IPS-18c (cell line): ENCODE results near the gene GZMB.

Experiments used
- H3K4me3 ChIP-seq: 2 replicates; pipeline ENCODE4 v1.7.0; 2013; ENCODE audit warnings: low read depth, mild to moderate bottlenecking, low read length, moderate library complexity; ENCODE audit not compliant: insufficient read depth
- H3K9me3 ChIP-seq: one replicate; pipeline ENCODE4 v1.6.1; 2013; ENCODE audit warnings: mild to moderate bottlenecking, low read length, moderate library complexity; ENCODE audit not compliant: control insufficient read depth, insufficient read depth

Gene GZMB

GRCh38 chr14:24639270-24639669, 5.3 kb upstream of the GZMB start:
- Histone ChIP-seq H3K9me3 (no peaks in the 10 kb centered on the region), H3K4me3 (no peak overlapping the region)

GRCh38 chr14:24633353-24633752, 637 bp downstream of the GZMB start:
- Histone ChIP-seq H3K4me3 (no peak overlapping the region), H3K9me3 (no peaks in the 10 kb centered on the region)

GRCh38 chr14:24632761-24633160, 1.2 kb downstream of the GZMB start:
- no peak overlapping the region for H3K4me3 ChIP-seq
- H3K9me3 ChIP-seq = no peaks in the 10 kb centered on the region

- Histone ChIP-seq H3K4me3 (no peak overlapping the region), H3K9me3 (no peaks in the 10 kb centered on the region)
Measured at GRCh38 chr14:24632336-24632735, 1.7 kb downstream of the GZMB start.

- H3K4me3 ChIP-seq = no peak overlapping the region
- no peaks in the 10 kb centered on the region for H3K9me3 ChIP-seq
Measured at GRCh38 chr14:24631749-24632335, 2.1 kb downstream of the GZMB start.

GRCh38 chr14:24630872-24631477, 3.0 kb downstream of the GZMB start:
- Histone ChIP-seq H3K9me3 (no peaks in the 10 kb centered on the region), H3K4me3 (no peak overlapping the region)

- H3K9me3 ChIP-seq = no peaks in the 10 kb centered on the region
- H3K4me3 ChIP-seq = no peak overlapping the region
Measured at GRCh38 chr14:24630087-24630871, 3.7 kb downstream of the GZMB start.

- H3K9me3 ChIP-seq = no peaks in the 10 kb centered on the region
Measured at GRCh38 chr14:24629521-24629920, 4.5 kb downstream of the GZMB start.

GRCh38 chr14:24613747-24614146, 20.2 kb downstream of the GZMB start:
- Histone ChIP-seq H3K4me3 (no peak overlapping the region), H3K9me3 (no peaks in the 10 kb centered on the region)

More at GRCh38 chr14:24629521-24629920, 4.5 kb downstream of the GZMB start:
- no peak overlapping the region for H3K4me3 ChIP-seq

- Histone ChIP-seq H3K4me3 (no peak overlapping the region), H3K9me3 (no peaks in the 10 kb centered on the region)
Measured at GRCh38 chr14:24613241-24613640, 20.7 kb downstream of the GZMB start.

GRCh38 chr14:24612196-24612595, 21.8 kb downstream of the GZMB start:
- H3K4me3 ChIP-seq = no peak overlapping the region
- H3K9me3 ChIP-seq = no peaks in the 10 kb centered on the region

- H3K4me3 ChIP-seq = no peak within 1 kb of the TSS
- H3K9me3 ChIP-seq = no peaks in the 10 kb centered on the region
Measured at GRCh38 chr14:24609655-24610344, 24.2 kb downstream of the GZMB start, which contains the start of gene GZMH. TSS of gene GZMH (minus strand) at chr14:24609685. CDS start at chr14:24609613, 72 bp downstream.

GRCh38 chr14:24607635-24608514, 26.1 kb downstream of the GZMB start:
- Histone ChIP-seq H3K4me3 (no peak overlapping the region), H3K9me3 (no peaks in the 10 kb centered on the region)

GRCh38 chr14:24607081-24607480, 26.9 kb downstream of the GZMB start:
- H3K9me3 ChIP-seq = no peaks in the 10 kb centered on the region
- H3K4me3 ChIP-seq = no peak overlapping the region

- Histone ChIP-seq H3K4me3 (no peak overlapping the region), H3K9me3 (no peaks in the 10 kb centered on the region)
Measured at GRCh38 chr14:24606297-24606696, 27.7 kb downstream of the GZMB start.

GRCh38 chr14:24605435-24606190, 28.4 kb downstream of the GZMB start:
- no peak overlapping the region for H3K4me3 ChIP-seq
- H3K9me3 ChIP-seq = no peaks in the 10 kb centered on the region
